ENCODE results near the gene FAM124A. TPM values are rescaled to one million over a fixed set of nuclear protein-coding genes. Genes with fewer than 3 reads are reported as not detected.

The FAM124A gene, protein sequence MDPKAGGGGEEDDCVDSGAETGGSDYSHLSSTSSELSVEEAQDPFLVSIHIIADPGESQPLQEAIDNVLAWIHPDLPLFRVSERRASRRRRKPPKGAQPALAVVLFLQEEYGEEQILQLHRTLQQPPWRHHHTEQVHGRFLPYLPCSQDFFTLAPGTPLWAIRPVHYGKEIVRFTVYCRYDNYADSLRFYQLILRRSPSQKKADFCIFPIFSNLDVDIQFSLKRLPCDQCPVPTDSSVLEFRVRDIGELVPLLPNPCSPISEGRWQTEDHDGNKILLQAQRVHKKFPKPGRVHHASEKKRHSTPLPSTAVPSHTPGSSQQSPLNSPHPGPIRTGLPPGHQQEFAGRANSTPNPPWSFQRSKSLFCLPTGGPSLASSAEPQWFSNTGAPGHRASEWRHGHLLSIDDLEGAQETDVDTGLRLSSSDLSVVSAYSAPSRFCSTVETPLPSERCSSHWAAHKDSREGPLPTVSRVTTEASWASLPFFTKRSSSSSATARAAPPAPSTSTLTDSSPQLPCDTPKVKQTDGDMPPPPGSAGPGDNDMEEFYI
- 0.69 TPM for total RNA-seq

DNA sequence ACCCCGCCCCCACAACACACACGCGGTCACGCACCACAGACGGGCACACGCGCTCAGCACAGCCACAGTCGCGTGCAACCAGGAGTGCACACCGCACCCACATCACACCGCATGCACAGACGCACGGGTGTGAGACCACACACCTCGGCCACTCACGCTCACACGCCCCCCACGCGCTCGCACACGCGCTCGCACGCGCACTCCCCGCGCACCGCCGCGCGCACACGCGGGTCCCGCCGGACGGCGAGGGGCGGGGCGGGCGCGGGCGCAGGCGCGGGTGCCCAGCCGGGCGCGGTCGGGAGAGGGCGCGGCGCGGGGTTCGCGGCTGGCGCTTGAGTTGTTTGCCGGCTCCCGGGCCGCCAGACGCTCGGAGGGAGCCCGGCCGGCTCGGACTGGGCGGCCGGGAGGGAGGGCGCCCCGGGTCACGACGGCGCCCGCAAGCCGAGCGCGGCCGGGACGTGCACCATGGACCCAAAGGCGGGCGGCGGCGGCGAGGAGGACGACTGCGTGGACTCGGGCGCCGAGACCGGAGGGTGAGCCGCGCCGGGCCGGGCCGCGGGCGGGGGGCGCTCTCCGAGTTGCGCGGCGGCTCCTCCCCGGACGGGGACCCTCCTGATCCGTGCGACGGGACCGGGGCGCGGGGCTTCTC lies at the start of gene FAM124A:
FAM124A (plus strand) TSS at position 362 of the 649 bp plus-strand sequence; CDS start at position 466, 104 bp downstream.
- DNase-seq: peak; percentile 4

DNA sequence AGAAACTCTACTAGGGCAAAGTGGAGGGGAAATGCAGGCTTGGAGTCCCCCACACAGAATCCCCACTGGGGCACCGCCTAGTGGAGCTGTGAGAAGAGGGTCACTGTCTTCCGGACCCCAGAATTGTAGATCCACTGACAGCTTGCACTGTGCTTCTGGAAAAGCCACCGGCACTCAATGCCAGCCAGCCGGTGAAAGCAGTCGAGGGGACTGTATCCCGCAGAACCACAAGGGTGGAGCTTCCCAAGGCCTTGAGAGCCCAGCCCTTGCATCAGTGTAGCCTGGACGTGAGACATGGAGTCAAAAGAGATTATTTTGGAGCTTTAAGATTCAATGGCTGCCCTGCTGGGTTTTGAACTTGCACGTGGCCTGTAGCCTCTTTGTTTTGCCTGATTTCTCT lies 47.2 kb upstream of the FAM124A start:
- no peak for DNase-seq

DNA sequence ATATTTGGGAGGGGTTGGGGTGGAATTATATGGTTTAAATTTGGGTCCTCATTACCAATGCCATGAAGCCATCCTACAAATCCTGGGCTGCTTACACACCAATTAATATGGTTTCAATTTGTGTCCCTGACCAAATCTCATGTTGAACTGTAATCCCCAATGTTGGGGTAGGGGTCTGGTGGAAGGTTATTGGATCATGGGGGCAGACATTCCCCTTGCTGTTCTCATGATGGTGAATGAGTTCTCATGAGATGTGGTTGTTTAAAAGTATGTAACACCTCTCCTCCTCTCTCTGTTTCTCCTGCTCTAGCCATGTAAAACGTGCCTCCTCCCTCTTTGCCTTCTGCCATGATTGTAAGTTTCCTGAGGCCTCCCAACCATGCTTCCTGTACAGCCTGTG lies 46.6 kb upstream of the FAM124A start:
- DNase-seq: no peak

DNA sequence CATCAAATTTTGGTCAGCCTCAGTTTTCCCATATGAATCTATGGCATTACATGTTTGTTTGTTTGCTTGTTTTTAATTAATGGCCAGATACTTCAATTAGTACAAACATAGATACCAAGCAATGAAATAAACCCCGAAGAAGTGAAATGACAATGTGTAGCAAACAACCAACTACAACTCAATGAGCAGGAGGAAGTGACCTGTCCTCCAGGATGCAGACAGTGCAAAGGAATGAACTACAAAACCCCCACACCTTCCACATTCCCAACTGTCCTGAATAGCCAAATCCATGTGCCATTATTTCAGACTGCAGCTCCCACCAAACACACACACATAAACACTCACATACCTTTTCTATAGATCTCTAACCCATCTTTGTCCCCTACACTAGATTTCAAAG lies 45.0 kb upstream of the FAM124A start:
- DNase-seq: no peak

DNA sequence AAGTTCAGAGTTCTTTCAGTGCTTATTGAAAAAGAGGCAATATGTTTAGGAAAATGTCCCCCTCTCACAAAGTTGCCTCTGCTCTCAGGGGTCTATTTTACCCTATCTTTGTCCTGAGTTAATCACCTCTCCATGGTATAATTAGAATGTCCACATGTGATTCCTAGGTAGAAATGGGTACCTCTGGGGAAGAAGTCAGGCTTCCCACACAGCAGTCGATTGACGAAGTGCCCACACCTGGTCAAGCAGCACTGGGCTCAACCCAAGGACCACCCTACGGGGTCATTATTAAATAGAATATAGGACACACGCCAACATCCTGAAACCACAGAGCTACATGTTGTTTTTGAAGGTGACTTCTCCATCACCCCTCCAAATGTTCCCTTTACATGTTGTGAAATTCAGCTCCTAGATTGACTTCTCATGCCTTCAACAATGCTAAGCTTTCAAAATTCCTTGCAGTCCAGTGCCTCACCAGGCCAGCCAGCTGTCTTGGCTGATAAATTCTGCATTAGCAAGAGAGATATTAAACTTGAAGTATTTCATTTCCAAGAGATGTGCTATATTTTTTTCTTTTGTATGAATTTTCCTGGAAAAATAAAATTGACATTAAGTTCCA lies 43.6 kb upstream of the FAM124A start:
- no peak for DNase-seq

DNA sequence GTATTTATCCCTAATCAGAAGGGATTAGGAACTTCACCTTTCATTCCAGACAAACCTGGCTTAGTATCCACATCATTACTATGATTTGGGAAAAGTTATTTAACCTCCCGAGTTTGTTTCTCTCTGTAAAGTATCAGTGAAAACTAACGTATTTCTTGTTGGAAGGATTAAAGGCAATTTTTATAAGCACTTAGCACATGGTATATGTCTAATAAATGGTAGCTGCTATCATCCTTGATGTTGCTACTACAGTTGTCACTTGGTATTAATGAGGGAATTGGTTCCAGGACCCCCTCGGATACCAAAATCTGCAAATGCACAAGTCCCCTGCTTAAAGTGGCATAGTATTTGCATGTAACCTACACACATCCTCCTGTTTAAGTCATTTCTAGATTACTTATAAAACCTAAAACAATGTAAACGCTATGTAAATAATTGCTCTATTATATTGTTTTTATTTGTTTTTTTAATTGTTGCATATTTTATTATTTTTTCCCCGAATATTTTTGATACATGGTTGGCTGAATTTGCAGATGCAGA lies 42.7 kb upstream of the FAM124A start:
- no peak for DNase-seq

DNA sequence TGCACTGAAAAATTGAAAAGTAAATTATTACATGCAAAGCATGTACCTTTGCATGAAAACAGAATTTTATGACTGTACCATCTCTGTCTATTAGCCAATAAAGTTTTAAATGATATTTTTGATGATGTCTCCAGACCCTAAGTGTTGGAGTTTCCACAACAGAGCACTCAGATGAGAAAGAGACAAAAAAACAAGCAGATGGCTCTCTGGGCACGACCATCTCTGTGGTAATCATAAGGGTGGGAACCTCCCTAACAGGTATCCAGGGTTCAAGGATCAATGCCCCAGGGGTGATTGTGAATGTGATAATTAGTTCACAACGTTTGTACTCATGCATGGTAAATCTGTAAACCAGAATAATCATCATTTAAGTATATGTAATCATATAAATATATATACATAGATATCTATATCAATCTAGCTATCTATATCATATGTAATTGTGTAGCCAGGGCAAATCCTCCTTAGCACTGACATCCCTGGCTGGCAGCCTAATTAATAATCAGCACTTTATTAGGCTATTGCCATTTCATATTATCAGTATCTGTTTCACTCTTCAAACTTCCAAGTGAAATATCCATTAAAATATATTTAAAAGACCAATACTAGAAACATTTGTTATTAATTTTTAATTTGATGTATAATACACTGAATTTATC lies 41.2 kb upstream of the FAM124A start:
- DNase-seq: no peak

DNA sequence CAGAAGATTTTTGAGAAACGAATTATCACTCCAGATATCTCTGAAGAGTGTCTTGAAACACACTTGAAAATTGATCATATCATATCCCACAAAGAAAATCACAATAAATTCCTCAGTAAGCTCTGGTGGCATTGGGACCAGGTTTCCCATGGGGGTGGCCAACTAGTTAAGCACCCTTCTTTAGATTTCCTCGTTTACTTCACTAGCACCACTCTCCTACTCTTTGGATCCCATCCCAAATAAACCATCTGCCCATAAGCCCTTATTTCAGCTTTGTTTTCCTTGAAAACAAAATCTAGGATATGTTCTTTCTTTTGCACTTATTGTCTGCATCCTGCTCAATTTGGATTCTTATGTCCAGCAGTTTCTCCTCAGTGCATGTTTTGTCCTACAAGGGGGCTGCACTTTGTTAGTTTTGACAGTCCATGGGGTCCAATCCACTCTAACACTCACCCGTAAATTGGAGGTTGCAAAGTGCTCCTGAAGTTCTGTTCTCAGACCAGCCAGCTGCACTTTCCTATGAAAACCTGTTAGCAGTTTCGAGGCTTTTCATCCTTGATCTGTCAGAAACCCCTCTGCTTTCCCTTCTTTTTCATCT lies 40.3 kb upstream of the FAM124A start:
- no peak for DNase-seq

DNA sequence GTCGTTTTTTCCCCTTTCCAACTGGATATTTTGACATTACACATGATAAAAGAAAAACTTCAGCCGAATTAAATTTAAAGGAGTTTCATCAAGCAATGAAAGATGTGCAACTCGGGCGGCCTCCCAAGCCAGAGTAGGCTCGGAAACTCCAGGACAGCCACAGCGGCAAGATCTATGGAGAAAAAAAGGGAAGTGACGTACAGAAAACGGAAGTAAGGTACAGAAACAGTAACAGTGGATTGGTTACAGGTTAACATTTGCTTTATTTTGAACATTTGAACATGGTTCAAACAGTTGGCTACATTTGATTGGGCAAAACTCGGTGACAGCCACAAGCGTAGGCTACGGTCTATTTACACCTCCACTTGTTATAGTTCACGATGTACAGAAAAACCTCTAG lies 30.5 kb upstream of the FAM124A start:
- no peak for DNase-seq

DNA sequence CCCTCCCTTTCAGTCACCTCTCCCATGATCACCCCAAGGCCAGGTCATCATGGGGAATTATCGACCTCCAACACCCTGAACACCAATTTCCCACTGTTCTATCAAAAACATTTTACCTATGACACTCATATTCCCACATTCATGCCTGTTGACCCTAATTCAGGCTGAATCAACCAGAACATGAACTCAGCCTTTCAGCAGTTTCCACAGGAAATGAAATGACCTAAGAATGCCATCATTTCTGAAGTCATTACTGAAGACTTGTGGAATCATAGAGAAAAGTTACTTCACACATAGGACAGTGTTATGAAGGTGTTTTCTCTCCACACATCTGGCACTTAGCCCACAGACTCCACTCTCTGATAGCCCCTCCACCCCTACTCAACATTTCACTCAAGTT lies 29.9 kb upstream of the FAM124A start:
- DNase-seq: no peak

DNA sequence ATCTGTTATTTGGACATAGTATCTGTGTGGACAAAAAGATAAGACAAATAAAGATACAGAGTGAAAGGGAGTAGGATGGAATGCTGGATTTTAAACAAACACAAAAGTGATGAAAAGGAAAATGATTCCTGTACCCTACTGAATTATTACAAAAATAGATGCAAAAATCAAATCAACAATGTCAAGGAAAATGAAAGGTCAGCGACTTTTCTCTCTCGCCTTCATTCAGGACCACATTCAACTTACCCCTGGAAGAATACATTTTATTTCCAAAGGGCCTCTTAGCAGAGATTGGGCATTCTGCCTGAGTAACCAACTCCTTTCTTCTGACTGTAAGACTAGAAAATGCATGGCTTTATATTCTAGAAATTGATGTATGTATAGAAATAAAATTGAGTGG lies 28.8 kb upstream of the FAM124A start:
- no peak for DNase-seq

DNA sequence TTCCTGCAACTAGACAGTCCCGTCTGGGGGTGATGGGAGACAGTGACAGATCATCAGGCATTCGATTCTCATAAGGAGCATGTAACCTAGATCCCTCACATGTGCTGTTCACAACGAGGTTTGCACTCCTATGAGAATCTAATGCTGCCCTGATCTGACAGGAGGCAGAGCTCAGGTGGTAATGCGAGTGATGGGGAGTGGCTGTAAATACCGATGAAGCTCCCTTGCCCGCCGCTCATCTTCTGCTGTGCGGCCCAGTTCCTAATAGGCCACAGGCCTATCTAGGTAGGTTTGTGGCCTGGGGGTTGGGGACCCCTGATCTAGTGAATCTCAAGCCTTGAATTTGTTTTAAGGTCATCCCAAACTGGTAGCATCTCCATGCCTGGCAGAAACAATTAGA lies 27.3 kb upstream of the FAM124A start:
- no peak for DNase-seq

DNA sequence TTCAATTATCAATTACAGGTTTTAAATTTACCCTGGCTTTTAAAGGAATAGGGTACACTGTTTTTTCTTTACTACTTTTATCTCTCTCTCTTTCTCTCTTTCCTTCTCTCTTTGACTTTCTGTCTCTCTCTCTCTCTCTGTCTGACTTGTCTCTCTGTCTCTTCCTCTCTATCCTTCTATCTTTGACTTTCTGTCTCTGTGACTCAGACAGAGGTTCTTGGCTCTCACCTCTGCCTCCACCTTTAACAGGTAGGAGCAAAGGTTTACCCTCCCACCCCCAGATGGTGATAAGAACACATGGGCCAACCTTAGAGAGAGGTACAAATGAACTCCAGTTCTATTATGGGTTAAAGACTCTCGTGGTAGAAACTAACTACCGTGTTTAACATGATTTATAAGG lies 20.3 kb upstream of the FAM124A start:
- no peak for DNase-seq

DNA sequence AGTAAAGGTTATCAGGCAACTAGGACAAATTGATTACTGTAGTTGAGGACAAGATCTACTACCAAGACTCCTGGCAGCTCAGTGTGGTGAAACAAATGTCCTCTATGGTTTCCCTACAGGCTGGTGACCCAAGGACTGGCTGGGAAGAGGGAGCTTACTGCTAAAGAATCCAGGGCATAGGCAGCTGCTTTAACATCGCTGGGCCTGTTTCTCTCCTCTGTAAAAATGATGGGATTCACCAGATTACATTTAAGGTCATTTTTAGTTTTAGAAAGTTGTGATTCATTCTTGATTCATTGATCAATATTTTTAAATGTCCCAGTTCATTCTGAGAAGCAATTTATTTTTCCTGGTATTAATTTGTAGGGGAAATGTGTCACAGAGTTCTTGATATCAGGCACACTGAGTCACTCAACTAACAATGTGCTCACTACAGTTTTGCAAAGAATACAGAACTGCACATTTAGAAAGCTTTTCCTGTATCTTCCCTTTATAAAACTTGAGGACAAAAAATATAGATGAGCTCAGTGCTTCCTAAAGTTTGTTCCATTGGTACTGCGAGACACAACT lies 19.6 kb upstream of the FAM124A start:
- no peak for DNase-seq

DNA sequence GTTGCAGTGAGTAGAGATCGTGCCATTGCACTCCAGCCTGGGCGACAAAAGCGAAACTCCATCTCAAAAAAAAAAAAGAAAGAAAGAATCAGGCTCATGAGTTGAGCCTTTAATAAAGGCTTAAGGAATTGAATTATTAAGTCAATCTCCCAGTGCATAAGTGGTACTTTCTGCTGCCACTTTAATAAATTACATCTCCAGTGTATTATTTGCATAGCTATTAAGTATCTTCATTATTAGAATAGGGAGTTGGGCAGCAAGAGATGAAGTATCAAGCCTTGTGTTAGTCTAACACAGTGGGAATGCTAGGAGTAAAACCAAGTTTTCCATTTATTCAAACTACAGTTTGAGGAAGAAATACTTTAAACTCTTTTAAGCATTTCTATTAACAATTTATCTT lies 15.6 kb upstream of the FAM124A start:
- DNase-seq: no peak

DNA sequence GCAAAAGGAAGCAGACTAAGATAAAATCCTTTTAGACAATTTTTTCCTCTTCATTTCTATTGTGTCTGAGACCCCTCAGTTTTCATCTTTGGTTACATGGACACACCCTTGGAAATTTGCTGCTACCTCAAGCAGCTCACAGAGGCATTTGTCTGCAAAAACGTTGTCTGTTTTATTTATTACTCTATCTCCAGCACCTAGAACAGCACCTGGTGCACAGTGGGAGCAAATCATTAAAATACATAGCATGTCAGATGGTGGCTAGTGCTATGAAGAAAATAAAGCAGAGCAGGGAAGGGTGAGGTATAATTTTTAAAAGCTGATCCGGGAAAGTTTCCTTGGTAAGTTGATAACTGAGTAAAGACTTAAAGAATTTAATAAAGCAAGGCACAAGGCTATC lies 14.3 kb upstream of the FAM124A start:
- DNase-seq: no peak

DNA sequence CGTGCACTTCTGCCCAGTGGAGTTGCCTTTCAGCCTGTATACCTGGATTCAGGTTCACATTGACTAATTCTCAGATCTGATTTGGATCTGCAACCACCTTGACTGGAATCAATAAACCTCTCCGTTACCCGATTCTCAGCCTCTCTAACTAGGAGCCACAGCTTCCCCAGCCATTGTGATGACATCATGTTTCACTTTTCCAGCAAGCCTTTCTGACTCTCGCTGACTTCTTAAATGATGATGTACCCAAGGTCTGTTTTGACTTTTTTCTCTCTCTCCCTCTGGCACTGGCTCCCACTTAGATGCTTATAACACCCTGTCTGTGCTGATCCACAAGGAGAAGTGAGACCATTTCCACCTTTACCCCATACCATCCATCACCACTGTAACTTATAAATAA lies 13.5 kb upstream of the FAM124A start:
- no peak for DNase-seq

DNA sequence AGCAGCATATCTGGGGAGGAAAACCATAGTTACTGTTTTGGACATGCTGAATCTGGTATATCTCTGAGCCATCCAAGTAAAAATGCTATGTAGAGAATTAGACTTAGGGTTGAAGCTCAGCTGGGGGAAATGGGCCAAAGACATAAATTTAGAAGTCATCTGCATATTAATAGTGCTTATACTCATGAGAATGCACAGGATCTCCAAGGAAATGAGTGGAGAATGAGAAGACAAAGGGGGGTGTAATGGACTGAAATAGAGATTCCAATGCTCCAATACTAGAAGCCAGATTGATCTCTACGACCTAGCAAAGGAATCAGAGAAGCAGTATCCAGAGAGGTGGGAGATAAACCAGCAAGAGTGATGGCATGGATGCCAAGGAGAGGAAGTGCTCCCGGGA lies 10.3 kb upstream of the FAM124A start:
- DNase-seq: no peak

DNA sequence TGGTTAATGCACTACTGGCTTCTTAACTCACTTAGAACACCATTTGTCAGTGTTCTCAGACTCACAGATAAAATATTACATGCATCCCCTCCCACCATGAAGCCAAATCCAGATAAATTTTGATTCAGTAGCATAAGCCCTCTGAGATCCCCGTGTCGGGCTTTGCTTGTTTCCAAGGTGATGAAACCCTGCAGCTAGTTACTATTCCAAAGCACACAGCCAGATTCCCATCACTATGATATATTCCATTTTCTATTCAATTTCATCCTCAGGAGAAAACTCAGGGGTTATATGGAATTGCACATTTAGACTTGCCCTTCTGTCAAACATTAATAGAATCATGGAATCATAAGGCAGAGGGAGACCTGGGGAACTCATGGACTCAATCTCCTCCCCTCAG lies 9.4 kb upstream of the FAM124A start:
- DNase-seq: no peak

DNA sequence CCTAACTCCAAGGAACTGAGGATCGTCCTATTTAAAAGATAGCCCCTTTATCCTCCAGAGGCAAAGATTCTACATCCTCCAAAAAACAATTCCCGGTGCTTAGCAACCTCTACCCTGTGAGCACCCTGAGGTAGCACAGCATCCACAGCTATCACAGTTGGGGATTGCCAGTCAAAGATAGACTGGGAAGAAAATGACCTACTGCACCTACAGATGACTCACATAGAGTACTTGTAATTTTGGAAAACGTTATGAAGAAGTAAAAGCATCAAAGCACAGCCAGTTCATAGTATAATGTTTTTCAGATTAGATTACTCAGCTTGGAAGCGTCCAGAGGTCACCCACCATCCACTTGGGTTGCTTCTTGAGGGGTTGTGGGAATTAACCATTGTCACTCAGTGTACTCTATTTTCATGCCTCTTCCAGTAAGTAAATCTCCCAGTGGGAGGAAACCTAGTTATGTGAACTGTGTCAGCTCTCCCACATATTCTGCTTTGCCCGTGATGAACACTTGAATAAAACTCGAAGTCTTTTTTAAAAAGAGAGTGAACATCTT lies 8.9 kb upstream of the FAM124A start:
- DNase-seq: no peak

DNA sequence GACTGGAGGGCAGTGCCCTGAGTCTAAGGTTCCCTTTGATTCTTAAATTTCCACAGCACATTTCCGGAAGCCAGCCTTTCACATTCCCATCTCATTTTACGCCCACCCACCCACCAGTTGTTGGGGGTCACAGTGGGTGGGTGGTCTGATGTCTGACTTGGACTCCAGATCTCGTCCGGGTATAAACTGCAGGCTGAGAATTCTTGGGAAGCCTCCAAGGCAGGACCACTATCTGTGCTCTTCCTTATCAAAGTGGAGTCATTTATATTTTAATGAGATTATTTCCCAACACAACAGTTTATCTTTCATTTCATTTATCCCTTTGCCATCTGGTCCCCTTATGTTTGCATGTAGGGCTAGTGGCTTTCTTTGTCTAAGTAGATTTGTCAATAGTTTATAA lies 3.6 kb upstream of the FAM124A start:
- DNase-seq: no peak
